Activated CD4-positive, alpha-beta T cell treated with anti-CD3 and anti-CD28 coated beads, Interleukin-2, amount 10 ng/mL, durations not matched to agents 7 days and 5 days (primary cell): ENCODE results near the gene TTLL5. TPM values are rescaled to one million over a fixed set of nuclear protein-coding genes. Genes with fewer than 3 reads are reported as not detected.

Experiments used
- CTCF ChIA-PET: fragments of 350-600 bp; sonication (Branson Sonifier 250); formaldehyde crosslinking; loops from one replicate; lab custom pipeline; 2021; ENCODE audit warnings: antibody characterized with exemption; lab: Charles Lee
- POLR2A ChIA-PET: fragments of 350-600 bp; sonication (Branson Sonifier 250); formaldehyde crosslinking; loops from one replicate; lab custom pipeline; 2021; ENCODE audit warnings: antibody characterized with exemption; lab: Charles Lee
- DNase-seq: peaks from one replicate; pipeline ENCODE4 v3.0.0-alpha.2; 2020
- H3K27ac Mint-ChIP-seq: one replicate; pipeline ENCODE4 v1.8.0; 2021; ENCODE audit warnings: mild to moderate bottlenecking, moderate library complexity, mixed read lengths
- H3K27me3 Mint-ChIP-seq: one replicate; pipeline ENCODE4 v1.8.0; 2021; ENCODE audit warnings: mixed read lengths
- H3K36me3 Mint-ChIP-seq: one replicate; pipeline ENCODE4 v1.8.0; 2021; ENCODE audit warnings: low read depth, mixed read lengths
- H3K4me1 Mint-ChIP-seq: one replicate; pipeline ENCODE4 v1.8.0; 2021; ENCODE audit warnings: mixed read lengths
- H3K4me3 Mint-ChIP-seq: one replicate; pipeline ENCODE4 v1.8.0; 2021; ENCODE audit warnings: mild to moderate bottlenecking, moderate library complexity, mixed read lengths
- H3K9me3 Mint-ChIP-seq: one replicate; pipeline ENCODE4 v1.8.0; 2021; ENCODE audit warnings: mixed read lengths
- total RNA-seq, 2 experiments: library from RNA; stranded (reverse); gene quantifications; one replicate each; pipeline ENCODE4 v1.2.3, GENCODE V29; 2021

Gene TTLL5
- total RNA-seq, 2 experiments from 2014 or later, result 33.3 to 43.3 TPM

- CTCF ChIA-PET, result interaction anchor here (0.6 to 2.3 kb wide), 9 partner anchors 9 to 271 kb away, joined by 3 to 8 read pairs (median 3); no protein-coding TSS in a partner anchor
- POLR2A ChIA-PET, result no interaction called here
- Mint-ChIP-seq H3K27me3 (peaks cover 6% of the 10 kb centered on the region), H3K27ac (no peak overlapping the region), H3K4me1 (peaks cover 46% of the 10 kb centered on the region), H3K4me3 (peak overlapping the region; percentile 10), H3K36me3 (no peaks in the 10 kb centered on the region), H3K9me3 (no peaks in the 10 kb centered on the region)
- DNase-seq, result no peak
Observed at GRCh38 chr14:75979648-75980565, 318.9 kb downstream of the TTLL5 start.

- no peaks in the 10 kb centered on the region for H3K9me3 Mint-ChIP-seq
- no peaks in the 10 kb centered on the region for H3K36me3 Mint-ChIP-seq
- DNase-seq, result no peak
- peak overlapping the region; percentile 72 for H3K4me3 Mint-ChIP-seq
- peaks cover 51% of the 10 kb centered on the region for H3K4me1 Mint-ChIP-seq
- POLR2A ChIA-PET, result no interaction called here
- peaks cover 6% of the 10 kb centered on the region for H3K27me3 Mint-ChIP-seq
- CTCF ChIA-PET, result interaction anchor here (1.9 to 5.7 kb wide), 4 partner anchors 10 to 271 kb away, joined by 8 to 38 read pairs (median 12); no protein-coding TSS in a partner anchor
- H3K27ac Mint-ChIP-seq, result no peak overlapping the region
Observed at GRCh38 chr14:75980856-75981255, 319.8 kb downstream of the TTLL5 start.

GRCh38 chr14:75981426-75982265 lies 320.6 kb downstream of the TTLL5 start, which contains the start of gene TGFB3:
Gene TGFB3 (minus strand): TSS chr14:75981995. CDS start chr14:75980893, 1,102 bp downstream.
- Mint-ChIP-seq H3K27ac (peak within 1 kb of the TSS; percentile 82), H3K4me3 (peak within 1 kb of the TSS; percentile 72), H3K36me3 (no peaks in the 10 kb centered on the region), H3K27me3 (peaks cover 6% of the 10 kb centered on the region), H3K4me1 (peaks cover 59% of the 10 kb centered on the region), H3K9me3 (no peaks in the 10 kb centered on the region)
- peak; percentile 62 for DNase-seq
- CTCF ChIA-PET, result interaction anchor here (0.7 to 5.7 kb wide), 11 partner anchors 8 to 321 kb away, joined by 3 to 38 read pairs (median 4); partner anchors contain the start of genes ERG28 and TTLL5
- POLR2A ChIA-PET, result interaction anchor here (0.7 kb wide), 1 partner anchor 272 kb away, joined by 3 read pairs; no protein-coding TSS in a partner anchor

GRCh38 chr14:75982266-75983018 lies 321.4 kb downstream of the TTLL5 start:
- ChIA-PET CTCF (interaction anchor here (0.6 to 5.7 kb wide), 23 partner anchors 9 to 407 kb away, joined by 3 to 38 read pairs (median 3); partner anchors contain the start of genes ERG28 and TTLL5), POLR2A (interaction anchor here (0.6 kb wide), 1 partner anchor 76 kb away, joined by 3 read pairs; no protein-coding TSS in a partner anchor)
- no peaks in the 10 kb centered on the region for H3K9me3 Mint-ChIP-seq
- peak overlapping the region; percentile 72 for H3K4me3 Mint-ChIP-seq
- H3K27ac Mint-ChIP-seq, result peak overlapping the region; percentile 50
- DNase-seq, result peak; percentile 80
- H3K36me3 Mint-ChIP-seq, result no peaks in the 10 kb centered on the region
- peaks cover 61% of the 10 kb centered on the region for H3K4me1 Mint-ChIP-seq
- peaks cover 6% of the 10 kb centered on the region for H3K27me3 Mint-ChIP-seq

DNA sequence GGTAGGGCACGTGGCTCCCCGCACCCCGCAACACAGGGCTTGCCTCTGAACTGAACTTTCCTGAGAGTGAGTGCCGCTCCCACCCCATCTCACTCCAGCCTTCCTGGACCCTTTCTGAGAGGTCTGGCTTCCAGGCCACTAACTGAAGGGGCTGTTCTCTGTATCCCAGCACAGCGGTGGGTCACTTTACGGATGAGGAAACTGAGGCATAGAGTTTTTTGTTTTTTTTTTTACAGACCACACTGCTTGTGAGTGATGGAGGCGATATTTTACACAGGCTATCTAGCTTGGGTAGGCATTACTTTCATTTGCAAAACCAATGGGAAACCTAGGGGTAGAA lies 321.9 kb downstream of the TTLL5 start:
- H3K27ac Mint-ChIP-seq, result no peak overlapping the region
- no peaks in the 10 kb centered on the region for H3K36me3 Mint-ChIP-seq

GRCh38 chr14:75984674-75985073 lies 323.6 kb downstream of the TTLL5 start:
- H3K4me3 Mint-ChIP-seq, result peak overlapping the region; percentile 76
- H3K9me3 Mint-ChIP-seq, result no peaks in the 10 kb centered on the region
- H3K27ac Mint-ChIP-seq, result no peak overlapping the region
- peaks cover 6% of the 10 kb centered on the region for H3K27me3 Mint-ChIP-seq
- CTCF ChIA-PET, result interaction anchor here (1.0 to 5.7 kb wide), 3 partner anchors 78 to 275 kb away, joined by 3 to 38 read pairs (median 3); no protein-coding TSS in a partner anchor
- POLR2A ChIA-PET, result no interaction called here
- DNase-seq, result no peak
- peaks cover 43% of the 10 kb centered on the region for H3K4me1 Mint-ChIP-seq
- H3K36me3 Mint-ChIP-seq, result no peaks in the 10 kb centered on the region

More for the DNA sequence above, 321.9 kb downstream of the TTLL5 start:
- POLR2A ChIA-PET, result interaction anchor here (0.6 kb wide), 1 partner anchor 76 kb away, joined by 3 read pairs; no protein-coding TSS in a partner anchor
- no peaks in the 10 kb centered on the region for H3K9me3 Mint-ChIP-seq
- DNase-seq, result no peak
- peaks cover 6% of the 10 kb centered on the region for H3K27me3 Mint-ChIP-seq
- H3K4me1 Mint-ChIP-seq, result peaks cover 60% of the 10 kb centered on the region
- CTCF ChIA-PET, result interaction anchor here (0.6 to 5.7 kb wide), 22 partner anchors 9 to 408 kb away, joined by 3 to 38 read pairs (median 3); partner anchors contain the start of genes ERG28 and TTLL5
- peak overlapping the region; percentile 67 for H3K4me3 Mint-ChIP-seq

- no peaks in the 10 kb centered on the region for H3K9me3 Mint-ChIP-seq
- ChIA-PET CTCF (interaction anchor here (1.0 to 5.7 kb wide), 2 partner anchors 80 to 276 kb away, joined by 3 to 38 read pairs; no protein-coding TSS in a partner anchor), POLR2A (no interaction called here)
- DNase-seq, result peak; percentile 95
- H3K4me1 Mint-ChIP-seq, result peaks cover 31% of the 10 kb centered on the region
- H3K4me3 Mint-ChIP-seq, result peak within 1 kb of the TSS; percentile 76
- H3K27ac Mint-ChIP-seq, result peak within 1 kb of the TSS; percentile 74
- H3K36me3 Mint-ChIP-seq, result no peaks in the 10 kb centered on the region
- H3K27me3 Mint-ChIP-seq, result peaks cover 6% of the 10 kb centered on the region
Observed at GRCh38 chr14:75985618-75986438, 324.8 kb downstream of the TTLL5 start, which contains the start of gene IFT43. Gene IFT43 (plus strand): TSS chr14:75985763. CDS start chr14:75985787, 24 bp downstream.

- H3K36me3 Mint-ChIP-seq, result no peaks in the 10 kb centered on the region
- no peak for DNase-seq
- POLR2A ChIA-PET, result no interaction called here
- CTCF ChIA-PET, result no interaction called here
- peak overlapping the region; percentile 74 for H3K27ac Mint-ChIP-seq
- H3K4me1 Mint-ChIP-seq, result peaks cover 26% of the 10 kb centered on the region
- peak overlapping the region; percentile 76 for H3K4me3 Mint-ChIP-seq
- no peaks in the 10 kb centered on the region for H3K9me3 Mint-ChIP-seq
- H3K27me3 Mint-ChIP-seq, result peaks cover 6% of the 10 kb centered on the region
Observed at GRCh38 chr14:75986439-75986765, 325.4 kb downstream of the TTLL5 start.

DNA sequence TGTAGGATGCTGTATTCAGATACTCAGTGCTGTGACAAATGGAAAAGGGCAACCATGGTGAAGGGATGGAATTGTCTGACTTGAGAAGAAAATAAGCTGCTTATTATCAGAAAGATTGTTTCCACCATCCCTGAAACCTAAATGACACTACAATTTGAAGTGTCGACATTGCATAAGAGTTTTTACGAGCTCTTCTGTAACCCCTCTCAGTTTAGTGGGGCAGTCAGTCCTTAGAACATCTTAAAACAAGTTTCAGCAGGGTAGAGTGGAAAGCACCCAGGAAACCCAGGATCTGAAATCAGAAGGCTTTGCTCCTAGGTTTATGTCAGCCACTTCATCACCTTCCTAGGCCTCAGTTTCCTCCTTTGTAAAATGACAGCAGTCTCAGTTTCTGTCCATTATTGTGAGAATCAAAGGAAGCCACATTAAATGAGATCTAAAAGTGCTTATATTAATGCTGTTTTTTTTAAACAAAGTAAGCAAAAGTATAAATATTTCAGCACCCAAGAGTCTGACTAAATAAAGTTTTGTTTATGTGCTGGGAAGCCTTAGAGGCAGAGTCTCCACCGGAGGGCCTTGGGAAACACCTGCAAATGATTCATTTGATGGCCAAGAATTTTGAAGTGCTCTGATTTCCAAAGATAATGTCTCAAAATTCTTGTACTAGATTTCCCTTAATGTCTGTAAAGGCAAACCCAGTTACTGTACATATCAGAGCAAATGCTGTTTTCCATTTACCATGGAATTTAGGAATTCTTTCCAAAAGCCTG lies 326.3 kb downstream of the TTLL5 start:
- POLR2A ChIA-PET, result no interaction called here
- CTCF ChIA-PET, result no interaction called here
- Mint-ChIP-seq H3K4me3 (no peak overlapping the region), H3K27ac (no peak overlapping the region), H3K36me3 (no peaks in the 10 kb centered on the region), H3K27me3 (peaks cover 6% of the 10 kb centered on the region), H3K9me3 (no peaks in the 10 kb centered on the region), H3K4me1 (peaks cover 20% of the 10 kb centered on the region)
- no peak for DNase-seq

DNA sequence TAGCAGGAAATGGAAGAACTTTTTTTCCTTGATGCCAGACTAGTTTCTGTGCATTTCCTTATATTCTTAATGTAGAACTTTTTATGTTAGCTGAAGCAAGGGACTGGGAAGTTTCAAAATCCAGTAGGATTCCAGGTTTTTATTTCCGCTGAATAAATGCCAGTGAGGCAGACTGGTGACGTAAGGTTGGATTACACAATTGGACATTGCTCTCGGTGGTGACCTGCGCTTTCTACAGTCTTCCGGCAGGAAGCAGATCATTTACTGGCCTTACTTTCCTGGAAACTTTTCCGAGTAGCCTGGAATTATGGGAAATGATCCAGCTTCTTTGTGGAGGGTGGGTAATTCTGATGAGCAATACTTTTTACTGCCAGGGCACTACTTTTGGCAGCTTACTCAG lies 328.1 kb downstream of the TTLL5 start:
- DNase-seq, result no peak
- ChIA-PET CTCF (interaction anchor here (0.9 to 1.0 kb wide), 2 partner anchors 90 to 500 kb away, joined by 3 read pairs; no protein-coding TSS in a partner anchor), POLR2A (no interaction called here)
- no peak overlapping the region for H3K27ac Mint-ChIP-seq
- H3K36me3 Mint-ChIP-seq, result no peaks in the 10 kb centered on the region
- H3K4me1 Mint-ChIP-seq, result peaks cover 20% of the 10 kb centered on the region
- no peaks in the 10 kb centered on the region for H3K9me3 Mint-ChIP-seq
- H3K4me3 Mint-ChIP-seq, result no peak overlapping the region
- peaks cover under 1% of the 10 kb centered on the region for H3K27me3 Mint-ChIP-seq
